Measurements from ENCODE around the gene MORC1.
A peak's percentile ranks its signal among the peaks of the same experiment; 100 is the strongest.

The MORC1 gene

DNA sequence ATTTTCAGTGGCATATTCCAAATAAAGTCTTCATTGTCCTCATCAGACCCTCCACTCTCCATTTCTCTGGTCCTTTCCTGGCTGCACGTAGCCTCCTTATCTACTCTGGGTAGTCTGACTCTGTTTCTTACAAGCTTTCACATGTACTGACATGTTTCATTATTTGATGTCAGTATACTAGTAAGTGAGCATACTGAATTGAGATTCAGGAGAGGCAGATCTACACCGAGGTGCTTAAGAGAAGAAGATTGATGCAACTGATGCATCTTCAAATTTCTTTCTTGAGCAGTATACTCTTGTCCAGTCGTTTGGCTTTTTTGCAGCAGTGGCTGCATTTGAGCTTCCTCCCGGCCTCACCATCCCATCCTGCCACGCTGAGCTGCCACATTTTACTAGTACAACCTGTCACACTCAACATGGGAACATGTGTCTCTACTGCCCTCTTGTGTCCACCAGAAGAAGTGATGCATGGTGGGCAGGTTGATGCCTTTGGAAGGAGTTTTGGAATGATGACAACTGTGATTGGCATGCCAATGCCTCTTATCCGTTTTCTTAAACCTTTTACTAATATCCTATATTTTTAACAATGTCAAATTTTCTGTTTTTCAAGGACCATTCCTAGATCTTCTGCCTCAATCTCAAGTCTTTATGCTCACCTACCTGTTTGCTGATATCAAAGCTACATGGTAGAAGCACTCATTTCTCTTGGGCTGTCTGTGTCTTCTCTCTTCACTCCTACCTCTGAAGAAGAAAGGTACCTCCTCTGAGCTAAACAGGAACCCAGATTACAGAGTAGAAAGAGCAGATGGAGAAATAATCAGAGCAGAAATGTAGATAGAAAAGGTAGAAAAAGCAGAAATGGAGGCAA is 202.9 kb downstream of the MORC1 start:
- H3K4me3 ChIP-seq (ENCODE audit: low read depth, low read length): no peak overlapping the region
- TF ChIP-seq, protein P1, sequence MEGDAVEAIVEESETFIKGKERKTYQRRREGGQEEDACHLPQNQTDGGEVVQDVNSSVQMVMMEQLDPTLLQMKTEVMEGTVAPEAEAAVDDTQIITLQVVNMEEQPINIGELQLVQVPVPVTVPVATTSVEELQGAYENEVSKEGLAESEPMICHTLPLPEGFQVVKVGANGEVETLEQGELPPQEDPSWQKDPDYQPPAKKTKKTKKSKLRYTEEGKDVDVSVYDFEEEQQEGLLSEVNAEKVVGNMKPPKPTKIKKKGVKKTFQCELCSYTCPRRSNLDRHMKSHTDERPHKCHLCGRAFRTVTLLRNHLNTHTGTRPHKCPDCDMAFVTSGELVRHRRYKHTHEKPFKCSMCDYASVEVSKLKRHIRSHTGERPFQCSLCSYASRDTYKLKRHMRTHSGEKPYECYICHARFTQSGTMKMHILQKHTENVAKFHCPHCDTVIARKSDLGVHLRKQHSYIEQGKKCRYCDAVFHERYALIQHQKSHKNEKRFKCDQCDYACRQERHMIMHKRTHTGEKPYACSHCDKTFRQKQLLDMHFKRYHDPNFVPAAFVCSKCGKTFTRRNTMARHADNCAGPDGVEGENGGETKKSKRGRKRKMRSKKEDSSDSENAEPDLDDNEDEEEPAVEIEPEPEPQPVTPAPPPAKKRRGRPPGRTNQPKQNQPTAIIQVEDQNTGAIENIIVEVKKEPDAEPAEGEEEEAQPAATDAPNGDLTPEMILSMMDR (IDR thresholded peaks at IDR 0.05; ENCODE audit: low read depth, low read length, missing control alignments): peak; percentile 93
- in situ Hi-C loops (cut with HindIII; ENCODE audit: low sequenced_read_pairs): no loop called here

DNA sequence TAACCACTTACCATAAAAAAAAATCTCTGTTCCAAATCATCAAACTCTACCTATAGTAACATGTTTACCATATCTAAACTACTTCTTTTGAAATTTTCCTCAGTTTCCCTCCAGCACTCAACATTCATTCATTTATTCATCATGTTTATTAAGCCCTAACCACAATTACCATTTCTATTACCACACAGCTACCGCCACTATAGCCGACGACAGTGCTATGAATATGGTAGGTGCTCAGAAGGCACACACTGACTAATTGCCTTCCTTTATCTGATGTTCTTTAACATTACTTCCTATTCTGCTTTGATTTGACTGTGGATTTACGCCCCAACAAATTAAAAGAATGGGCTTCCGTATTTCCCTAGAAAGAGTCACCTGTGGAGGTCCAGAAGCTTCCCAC is 208.1 kb downstream of the MORC1 start:
- no peak for DNase-seq (ENCODE audit: low read depth)
- H3K4me3 ChIP-seq (ENCODE audit: low read depth, low read length): no peak overlapping the region
- TF ChIP-seq, protein P1 (IDR thresholded peaks at IDR 0.05; ENCODE audit: low read depth, low read length, missing control alignments): no peak
- in situ Hi-C loops (cut with HindIII; ENCODE audit: low sequenced_read_pairs): no loop called here

More for the DNA sequence above, 202.9 kb downstream of the MORC1 start:
- peak; percentile 46 for DNase-seq (ENCODE audit: low read depth)
